CD4-positive, alpha-beta T cell (primary cell): ENCODE data around the gene PTGES2. TPM values are rescaled to one million over a fixed set of nuclear protein-coding genes. Genes with fewer than 3 reads are reported as not detected.

Experiments used
- ATAC-seq: fragments of 200-7000 bp; cut with Tn5 transposase; one replicate; pipeline ENCODE4 v1.10.0; 2022; ENCODE audit warnings: mild to moderate bottlenecking; ENCODE audit not compliant: poor library complexity
- CTCF ChIA-PET: fragments of 350-600 bp; sonication (Branson Sonifier 250); formaldehyde crosslinking; loops from one replicate; lab custom pipeline; 2021; ENCODE audit warnings: antibody characterized with exemption, inconsistent platforms; lab: Charles Lee
- POLR2A ChIA-PET: fragments of 350-600 bp; sonication (Branson Sonifier 250); formaldehyde crosslinking; loops from one replicate; lab custom pipeline; 2021; ENCODE audit warnings: antibody characterized with exemption, inconsistent platforms; lab: Charles Lee
- DNase-seq, 14 experiments: peaks; one replicate each; pipeline ENCODE4 v3.0.0-alpha.2; 2013 to 2020; ENCODE audit warnings: mixed read lengths in 2 of 14
- H3K27ac ChIP-seq, 2 donors: one replicate each; pipeline versions ENCODE4 v1.5.1 to v1.7.0; 2013; ENCODE audit warnings: low read length in 2 of 2, low read depth in 1 of 2, mild to moderate bottlenecking in 1 of 2
- H3K27me3 ChIP-seq, 2 experiments: 1 replicate in 1 of 2; 2 replicates in 1 of 2; pipeline versions ENCODE4 v1.6.1 to v1.7.0; 2013; ENCODE audit warnings: low read length in 2 of 2, control low read depth in 1 of 2, mild to moderate bottlenecking in 1 of 2, moderate library complexity in 1 of 2; ENCODE audit not compliant: insufficient read depth in 2 of 2, control insufficient read depth in 1 of 2
- H3K36me3 ChIP-seq: one replicate; pipeline ENCODE4 v1.6.1; 2013; ENCODE audit warnings: low read length, control low read depth; ENCODE audit not compliant: insufficient read depth
- H3K4me1 ChIP-seq: one replicate; pipeline ENCODE4 v1.6.1; 2013; ENCODE audit warnings: low read length, control low read depth; ENCODE audit not compliant: insufficient read depth
- H3K4me3 ChIP-seq: one replicate; pipeline ENCODE4 v1.5.1; 2013; ENCODE audit warnings: mild to moderate bottlenecking, low read length, moderate library complexity
- H3K9me3 ChIP-seq, 2 experiments: 1 replicate in 1 of 2; 2 replicates in 1 of 2; pipeline versions ENCODE4 v1.6.1 to v1.7.0; 2013; ENCODE audit warnings: low read length in 2 of 2, mild to moderate bottlenecking in 2 of 2, control low read depth in 1 of 2, moderate library complexity in 1 of 2; ENCODE audit not compliant: control insufficient read depth in 1 of 2, insufficient read depth in 1 of 2
- H3K27ac Mint-ChIP-seq: one replicate; pipeline ENCODE4 v1.8.0; 2020; ENCODE audit warnings: mixed read lengths
- H3K27me3 Mint-ChIP-seq: one replicate; pipeline ENCODE4 v1.8.0; 2021; ENCODE audit warnings: mixed read lengths
- H3K36me3 Mint-ChIP-seq: one replicate; pipeline ENCODE4 v1.8.0; 2021; ENCODE audit warnings: low read depth, mixed read lengths
- H3K4me1 Mint-ChIP-seq: one replicate; pipeline ENCODE4 v1.8.0; 2021; ENCODE audit warnings: low read depth, mixed read lengths
- H3K4me3 Mint-ChIP-seq: one replicate; pipeline ENCODE4 v1.8.0; 2020; ENCODE audit warnings: mild to moderate bottlenecking, mixed read lengths
- H3K9me3 Mint-ChIP-seq: one replicate; pipeline ENCODE4 v1.8.0; 2020; ENCODE audit warnings: mixed read lengths
- intact Hi-C, 2 experiments: fragments of 100-400 bp; cut with DNase I in 1 of 2; cut with micrococcal nuclease in 1 of 2; formaldehyde crosslinking; loops; one replicate each; pipeline versions ENCODE4 v1.15.1 to v1.9.0; 2023 to 2025; cut with DNase I, micrococcal nuclease
- total RNA-seq, 174 experiments: library from RNA in 2 of 174; stranded (reverse) in 2 of 174; gene quantifications; one replicate each; pipeline ENCODE4 v1.2.3 and lab custom pipeline; 2021 to 2026
- TF ChIP-seq, protein P1 (sequence below): fragments of 200-600 bp; IDR thresholded peaks from one replicate; pipeline ENCODE4 v1.8.0; 2022; ENCODE audit warnings: antibody characterized with exemption, mild to moderate bottlenecking

Gene PTGES2
- total RNA-seq, 2 experiments from 2014 or later, result 43.7 to 43.8 TPM

DNA sequence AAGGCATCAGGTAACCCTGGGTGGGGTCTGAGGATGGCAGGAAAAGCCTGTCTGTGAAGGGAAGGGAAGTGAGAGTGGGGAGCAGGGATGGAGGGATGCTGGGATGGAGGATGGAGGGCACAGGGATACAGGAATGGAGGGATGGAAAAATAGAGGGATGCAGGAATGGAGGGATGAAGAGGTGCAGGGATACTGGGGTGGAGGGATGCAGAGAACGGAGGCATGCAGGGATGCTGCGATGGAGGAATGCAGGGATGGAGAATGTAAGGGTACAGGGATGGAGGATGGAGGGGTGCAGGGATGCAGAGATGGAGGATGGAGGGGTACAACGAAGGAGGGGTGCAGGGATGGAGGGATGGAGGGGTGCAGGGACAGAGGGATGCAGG is 9.1 kb downstream of the PTGES2 start:
- Mint-ChIP-seq H3K4me3 (no peak overlapping the region), H3K4me1 (peaks cover 6% of the 10 kb centered on the region), H3K9me3 (no peaks in the 10 kb centered on the region), H3K27ac (no peak overlapping the region), H3K27me3 (no peaks in the 10 kb centered on the region), H3K36me3 (peaks cover 21% of the 10 kb centered on the region)
- ATAC-seq (no peak), DNase-seq (no peak)
- peaks cover 32% of the 10 kb centered on the region for H3K36me3 ChIP-seq
- no peak overlapping the region for H3K4me3 ChIP-seq
- POLR2A ChIA-PET, result no interaction called here
- peaks cover 0 to 5% of the 10 kb centered on the region in 2 experiments for H3K9me3 ChIP-seq
- H3K27ac ChIP-seq, result no peak overlapping the region
- CTCF ChIA-PET, result interaction anchor here (0.7 to 1.9 kb wide), 10 partner anchors 10 to 188 kb away, joined by 3 to 17 read pairs (median 6); partner anchors contain the start of gene PIP5KL1
- intact Hi-C loops, result loop anchor here (5.0 to 10.0 kb wide), 4 partner anchors 81 to 181 kb away; partner anchors contain the start of gene DPM2 (in 1 of the 2)
- TF ChIP-seq, protein P1, sequence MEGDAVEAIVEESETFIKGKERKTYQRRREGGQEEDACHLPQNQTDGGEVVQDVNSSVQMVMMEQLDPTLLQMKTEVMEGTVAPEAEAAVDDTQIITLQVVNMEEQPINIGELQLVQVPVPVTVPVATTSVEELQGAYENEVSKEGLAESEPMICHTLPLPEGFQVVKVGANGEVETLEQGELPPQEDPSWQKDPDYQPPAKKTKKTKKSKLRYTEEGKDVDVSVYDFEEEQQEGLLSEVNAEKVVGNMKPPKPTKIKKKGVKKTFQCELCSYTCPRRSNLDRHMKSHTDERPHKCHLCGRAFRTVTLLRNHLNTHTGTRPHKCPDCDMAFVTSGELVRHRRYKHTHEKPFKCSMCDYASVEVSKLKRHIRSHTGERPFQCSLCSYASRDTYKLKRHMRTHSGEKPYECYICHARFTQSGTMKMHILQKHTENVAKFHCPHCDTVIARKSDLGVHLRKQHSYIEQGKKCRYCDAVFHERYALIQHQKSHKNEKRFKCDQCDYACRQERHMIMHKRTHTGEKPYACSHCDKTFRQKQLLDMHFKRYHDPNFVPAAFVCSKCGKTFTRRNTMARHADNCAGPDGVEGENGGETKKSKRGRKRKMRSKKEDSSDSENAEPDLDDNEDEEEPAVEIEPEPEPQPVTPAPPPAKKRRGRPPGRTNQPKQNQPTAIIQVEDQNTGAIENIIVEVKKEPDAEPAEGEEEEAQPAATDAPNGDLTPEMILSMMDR, result no peak
- no peaks in the 10 kb centered on the region for H3K27me3 ChIP-seq
- H3K4me1 ChIP-seq, result peaks cover 15% of the 10 kb centered on the region

DNA sequence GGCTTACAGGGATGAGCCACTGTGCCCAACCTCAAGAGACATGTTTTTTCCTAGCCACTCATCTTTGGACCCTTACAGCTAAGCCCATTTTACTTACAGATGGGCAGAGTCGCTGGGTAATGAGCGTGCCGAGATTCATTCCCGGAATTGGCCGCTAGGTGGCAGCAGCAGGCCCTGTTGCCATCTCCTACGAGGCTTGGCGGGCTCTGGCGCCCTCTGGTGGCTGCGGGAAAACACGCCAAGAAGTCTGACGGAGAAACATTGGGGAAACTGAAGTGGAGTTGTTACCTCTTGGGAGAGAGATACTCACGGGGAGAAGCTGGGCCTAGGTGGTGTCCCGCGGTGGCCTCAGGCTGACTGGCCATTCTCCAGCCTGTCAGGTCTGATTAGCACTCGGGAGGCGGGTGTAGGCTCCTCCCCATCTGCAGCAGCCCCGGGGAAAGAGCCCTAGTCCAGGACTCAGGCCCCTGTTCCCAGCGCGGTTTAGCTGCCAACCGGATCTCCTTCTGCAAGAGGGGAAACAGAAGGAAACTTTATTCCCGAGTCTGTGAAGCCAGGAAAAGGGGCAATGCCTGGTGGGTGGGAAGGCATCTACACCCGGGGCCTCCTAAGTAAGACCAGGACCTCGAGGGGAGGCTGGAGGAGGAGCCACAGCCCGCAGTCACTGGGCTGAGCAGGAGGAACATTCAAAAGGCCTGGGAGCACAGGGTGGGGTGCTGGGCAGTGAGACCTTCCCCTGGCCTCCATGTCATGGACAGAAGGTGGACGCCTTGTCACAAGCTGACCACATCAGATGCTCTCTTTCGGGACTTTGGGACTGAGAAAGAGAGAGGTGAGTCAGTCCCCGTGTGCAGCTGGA is 9.7 kb downstream of the PTGES2 start:
- Histone ChIP-seq H3K4me3 (no peak overlapping the region), H3K27ac (no peak overlapping the region), H3K4me1 (peaks cover 15% of the 10 kb centered on the region), H3K27me3 (no peaks in the 10 kb centered on the region), H3K9me3 (peaks cover 0 to 5% of the 10 kb centered on the region in 2 experiments), H3K36me3 (peaks cover 31% of the 10 kb centered on the region)
- ChIA-PET CTCF (interaction anchor here (0.7 to 1.9 kb wide), 20 partner anchors 8 to 188 kb away, joined by 3 to 17 read pairs (median 5); partner anchors contain the start of genes NAIF1, PIP5KL1 and SLC25A25), POLR2A (interaction anchor here (1.1 to 1.7 kb wide), 2 partner anchors 9 to 10 kb away, joined by 3 to 7 read pairs; partner anchors contain the start of gene PTGES2)
- Mint-ChIP-seq H3K4me1 (peaks cover 6% of the 10 kb centered on the region), H3K36me3 (peaks cover 18% of the 10 kb centered on the region), H3K9me3 (no peaks in the 10 kb centered on the region), H3K27ac (peak overlapping the region; percentile 16), H3K27me3 (no peaks in the 10 kb centered on the region), H3K4me3 (peak overlapping the region; percentile 44)
- TF ChIP-seq, protein P1, result peak; percentile 100
- ATAC-seq (peak; percentile 96), DNase-seq (peak; percentile 92 to 99 (median 98))
- intact Hi-C loops, result loop anchor here (1.0 to 10.0 kb wide), 6 partner anchors 9 to 181 kb away; partner anchors contain the start of genes DPM2 (in 1 of the 2) and PTGES2 (in 1 of the 2)
